Measurements from ENCODE around the gene ANKFN1.
A peak's percentile ranks its signal among the peaks of the same experiment; 100 is the strongest.

Gene ANKFN1

GRCh38 chr17:56521414-56522141, 368.3 kb downstream of the ANKFN1 start:
- peak; percentile 56 for DNase-seq

- DNase-seq = no peak
Measured at GRCh38 chr17:56523042-56523441, 369.8 kb downstream of the ANKFN1 start.

GRCh38 chr17:56528696-56529095, 375.4 kb downstream of the ANKFN1 start:
- no peak for DNase-seq

GRCh38 chr17:56532926-56533325, 379.7 kb downstream of the ANKFN1 start:
- DNase-seq = peak; percentile 27

GRCh38 chr17:56536766-56537165, 383.5 kb downstream of the ANKFN1 start:
- peak; percentile 75 for DNase-seq

- DNase-seq = no peak
Measured at GRCh38 chr17:56540836-56541235, 387.6 kb downstream of the ANKFN1 start.

GRCh38 chr17:56543280-56543679, 390.0 kb downstream of the ANKFN1 start:
- no peak for DNase-seq

GRCh38 chr17:56545106-56545505, 391.8 kb downstream of the ANKFN1 start:
- no peak for DNase-seq

- DNase-seq = no peak
Measured at GRCh38 chr17:56545930-56546329, 392.7 kb downstream of the ANKFN1 start.

- no peak for DNase-seq
Measured at GRCh38 chr17:56548661-56549060, 395.4 kb downstream of the ANKFN1 start.

GRCh38 chr17:56549501-56549900, 396.2 kb downstream of the ANKFN1 start:
- no peak for DNase-seq

- DNase-seq = no peak
Measured at GRCh38 chr17:56557682-56558081, 404.4 kb downstream of the ANKFN1 start.

- no peak for DNase-seq
Measured at GRCh38 chr17:56558088-56558487, 404.8 kb downstream of the ANKFN1 start.
